Endothelial cell (in vitro differentiated cells): ENCODE data around the gene FBLN7. TPM values are rescaled to one million over a fixed set of nuclear protein-coding genes. Genes with fewer than 3 reads are reported as not detected.

Source experiments
- DNase-seq: peaks from one replicate; pipeline ENCODE4 v3.0.0; 2021; ENCODE audit warnings: low spot score
- H3K27ac Mint-ChIP-seq: one replicate; pipeline ENCODE4 v1.8.0; 2021; ENCODE audit warnings: mixed read lengths, inconsistent platforms; ENCODE audit not compliant: unreplicated experiment
- H3K27me3 Mint-ChIP-seq: one replicate; pipeline ENCODE4 v1.8.0; 2021; ENCODE audit warnings: mild to moderate bottlenecking, moderate library complexity, mixed read lengths, inconsistent platforms; ENCODE audit not compliant: unreplicated experiment
- H3K36me3 Mint-ChIP-seq: one replicate; pipeline ENCODE4 v1.8.0; 2021; ENCODE audit warnings: mild to moderate bottlenecking, low read depth, mixed read lengths, inconsistent platforms; ENCODE audit not compliant: unreplicated experiment
- H3K4me1 Mint-ChIP-seq: one replicate; pipeline ENCODE4 v1.8.0; 2021; ENCODE audit warnings: mild to moderate bottlenecking, mixed read lengths, inconsistent platforms; ENCODE audit not compliant: unreplicated experiment
- H3K4me3 Mint-ChIP-seq: one replicate; pipeline ENCODE4 v1.8.0; 2021; ENCODE audit warnings: mild to moderate bottlenecking, mixed read lengths, inconsistent platforms; ENCODE audit not compliant: unreplicated experiment
- H3K9me3 Mint-ChIP-seq: one replicate; pipeline ENCODE4 v1.8.0; 2021; ENCODE audit warnings: mixed read lengths, inconsistent platforms; ENCODE audit not compliant: unreplicated experiment
- CTCF ChIP-seq: fragments of 200-600 bp; sonication (generic); IDR thresholded peaks from one replicate; pipeline ENCODE4 v1.5.0; 2021; ENCODE audit warnings: antibody characterized with exemption; ENCODE audit not compliant: unreplicated experiment
- total RNA-seq: library from RNA; stranded (reverse); fragmentation: NEBNext Ultra II Directional; extraction: Animal tissue kit (Norgen Biotek cat#: 25700); gene quantifications from one replicate; pipeline ENCODE4 v1.2.1, GENCODE V29; 2021; ENCODE audit not compliant: unreplicated experiment

FBLN7 gene
- total RNA-seq, 1 donor from 2014 or later = 0.36 TPM

- no peak for DNase-seq
- Mint-ChIP-seq H3K4me1 (peaks cover 8% of the 10 kb centered on the region), H3K9me3 (no peaks in the 10 kb centered on the region), H3K4me3 (no peak overlapping the region), H3K27ac (no peak overlapping the region), H3K36me3 (no peaks in the 10 kb centered on the region), H3K27me3 (peaks cover 1% of the 10 kb centered on the region)
- no peak for TF ChIP-seq CTCF
Measured at GRCh38 chr2:112153501-112153900, 15.3 kb downstream of the FBLN7 start.

DNA sequence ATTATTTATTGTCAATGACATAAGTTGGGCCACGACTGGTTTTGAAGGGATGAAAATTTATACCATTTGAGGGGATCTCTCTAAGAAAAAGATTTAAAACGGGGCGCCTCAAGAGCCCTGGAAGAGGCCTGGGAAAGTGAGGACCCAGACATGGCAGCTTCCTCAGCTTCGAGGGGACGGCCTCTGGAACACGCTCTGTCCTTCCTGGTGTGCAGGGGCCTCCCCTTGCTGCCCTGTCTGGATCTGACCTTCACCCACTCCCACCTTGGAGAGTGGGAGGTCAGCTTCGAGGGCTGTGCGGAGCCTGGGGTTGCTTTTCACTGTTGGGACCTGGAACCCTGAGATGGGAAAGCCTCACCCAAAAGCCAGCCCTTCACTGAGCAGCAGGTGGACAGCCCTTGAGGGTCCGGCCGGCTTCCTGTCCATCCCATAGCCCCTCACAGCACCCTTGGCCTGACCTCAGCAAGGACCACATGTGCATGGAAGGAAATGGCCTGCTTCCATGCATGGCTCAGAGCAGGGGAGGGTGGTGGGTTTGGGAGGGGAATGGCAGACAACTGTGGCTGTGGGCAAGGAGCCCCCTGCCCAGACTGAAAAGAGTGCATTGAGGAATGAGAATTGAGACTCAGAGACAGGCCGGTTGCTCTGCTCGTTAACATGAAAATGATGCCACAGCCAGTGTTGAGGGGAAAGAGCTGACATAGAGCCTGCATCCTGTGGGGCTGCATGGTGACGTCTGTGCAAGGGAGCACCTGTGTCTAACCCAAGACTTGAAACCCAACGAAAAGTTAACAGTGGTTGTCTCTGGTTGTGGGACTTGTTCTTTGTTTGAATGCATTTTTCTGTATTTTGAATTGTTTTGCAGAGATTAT is 16.3 kb downstream of the FBLN7 start:
- Mint-ChIP-seq H3K4me1 (peaks cover 8% of the 10 kb centered on the region), H3K9me3 (no peaks in the 10 kb centered on the region), H3K27ac (no peak overlapping the region), H3K36me3 (no peaks in the 10 kb centered on the region), H3K4me3 (no peak overlapping the region), H3K27me3 (peaks cover 1% of the 10 kb centered on the region)
- DNase-seq = no peak
- no peak for TF ChIP-seq CTCF

GRCh38 chr2:112155331-112156151 is 17.4 kb downstream of the FBLN7 start:
- Mint-ChIP-seq H3K9me3 (no peaks in the 10 kb centered on the region), H3K4me1 (peaks cover 7% of the 10 kb centered on the region), H3K4me3 (no peak overlapping the region), H3K27me3 (peaks cover 3% of the 10 kb centered on the region), H3K36me3 (no peaks in the 10 kb centered on the region), H3K27ac (no peak overlapping the region)
- DNase-seq = no peak
- no peak for TF ChIP-seq CTCF

DNA sequence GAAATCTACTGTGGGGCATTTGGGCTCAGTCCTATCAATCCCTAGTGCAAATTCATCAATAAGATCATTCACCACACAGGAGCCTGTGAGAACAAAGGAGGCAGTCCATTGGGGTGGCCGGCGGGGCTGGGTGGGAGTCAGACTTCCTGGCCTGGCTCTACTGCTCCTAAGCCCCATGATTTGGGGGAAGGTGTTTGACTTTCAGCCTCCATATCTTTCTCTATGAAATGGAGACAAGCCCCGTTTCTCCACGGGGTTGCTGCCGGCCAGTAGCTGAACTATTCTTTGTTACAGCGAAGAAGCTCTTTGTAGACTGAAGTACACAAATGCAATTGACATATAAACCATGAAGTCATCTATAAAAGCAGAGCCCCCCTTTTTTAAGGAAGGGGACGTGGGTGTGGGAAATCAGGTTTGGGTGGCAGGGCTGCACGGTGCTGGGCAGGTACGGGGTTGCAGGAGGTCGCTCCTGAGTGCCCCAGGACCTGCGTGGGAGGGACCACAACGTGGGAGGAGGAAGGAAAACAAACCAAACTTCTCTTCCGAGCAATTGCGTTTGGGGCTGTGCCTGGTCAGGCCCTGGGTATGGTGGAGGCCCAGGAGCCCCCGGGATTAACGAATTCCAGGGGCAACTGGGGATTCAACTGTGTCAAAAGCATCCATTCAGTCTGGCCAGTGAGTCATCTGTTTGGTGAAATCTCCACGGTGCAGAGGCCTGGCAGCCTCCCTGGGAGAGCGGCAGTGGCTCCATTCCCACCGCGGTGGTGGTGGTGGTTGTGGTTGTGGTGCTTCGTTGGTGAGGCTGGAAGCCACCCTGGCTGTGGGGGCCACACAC is 18.2 kb downstream of the FBLN7 start:
- Mint-ChIP-seq H3K27me3 (peaks cover 2% of the 10 kb centered on the region), H3K4me1 (peaks cover 6% of the 10 kb centered on the region), H3K27ac (no peak overlapping the region), H3K4me3 (no peak overlapping the region), H3K9me3 (no peaks in the 10 kb centered on the region), H3K36me3 (no peaks in the 10 kb centered on the region)
- DNase-seq = no peak
- TF ChIP-seq CTCF = no peak
